ENCODE measurements around the gene CYP46A1.

The CYP46A1 gene

DNA sequence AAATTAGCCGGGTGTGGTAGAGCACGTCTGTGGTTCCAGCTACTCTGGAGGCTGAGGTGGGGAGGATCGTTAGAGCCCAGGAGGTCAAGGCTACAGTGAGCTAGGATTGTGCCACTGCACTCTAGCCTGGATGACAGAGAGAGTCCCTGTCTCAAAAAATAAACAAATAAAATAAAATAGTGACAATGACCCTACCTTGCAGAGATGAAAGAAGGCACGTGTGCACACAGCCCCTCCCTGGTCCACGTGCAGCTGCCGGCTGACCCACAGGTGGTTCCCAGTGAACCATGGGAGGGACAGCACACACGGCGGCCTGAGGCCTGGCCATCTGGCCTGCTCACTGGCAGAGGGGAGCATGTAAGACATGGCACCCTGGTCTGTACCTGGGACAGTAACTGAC is 34.5 kb upstream of the CYP46A1 start:
- no peak overlapping the region for H3K27ac ChIP-seq
- no peak for TF ChIP-seq ZFX (IDR thresholded peaks at IDR 0.05; ENCODE audit: borderline replicate concordance)
- TF ChIP-seq, protein P1, sequence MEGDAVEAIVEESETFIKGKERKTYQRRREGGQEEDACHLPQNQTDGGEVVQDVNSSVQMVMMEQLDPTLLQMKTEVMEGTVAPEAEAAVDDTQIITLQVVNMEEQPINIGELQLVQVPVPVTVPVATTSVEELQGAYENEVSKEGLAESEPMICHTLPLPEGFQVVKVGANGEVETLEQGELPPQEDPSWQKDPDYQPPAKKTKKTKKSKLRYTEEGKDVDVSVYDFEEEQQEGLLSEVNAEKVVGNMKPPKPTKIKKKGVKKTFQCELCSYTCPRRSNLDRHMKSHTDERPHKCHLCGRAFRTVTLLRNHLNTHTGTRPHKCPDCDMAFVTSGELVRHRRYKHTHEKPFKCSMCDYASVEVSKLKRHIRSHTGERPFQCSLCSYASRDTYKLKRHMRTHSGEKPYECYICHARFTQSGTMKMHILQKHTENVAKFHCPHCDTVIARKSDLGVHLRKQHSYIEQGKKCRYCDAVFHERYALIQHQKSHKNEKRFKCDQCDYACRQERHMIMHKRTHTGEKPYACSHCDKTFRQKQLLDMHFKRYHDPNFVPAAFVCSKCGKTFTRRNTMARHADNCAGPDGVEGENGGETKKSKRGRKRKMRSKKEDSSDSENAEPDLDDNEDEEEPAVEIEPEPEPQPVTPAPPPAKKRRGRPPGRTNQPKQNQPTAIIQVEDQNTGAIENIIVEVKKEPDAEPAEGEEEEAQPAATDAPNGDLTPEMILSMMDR (IDR thresholded peaks at IDR 0.05) = no peak

DNA sequence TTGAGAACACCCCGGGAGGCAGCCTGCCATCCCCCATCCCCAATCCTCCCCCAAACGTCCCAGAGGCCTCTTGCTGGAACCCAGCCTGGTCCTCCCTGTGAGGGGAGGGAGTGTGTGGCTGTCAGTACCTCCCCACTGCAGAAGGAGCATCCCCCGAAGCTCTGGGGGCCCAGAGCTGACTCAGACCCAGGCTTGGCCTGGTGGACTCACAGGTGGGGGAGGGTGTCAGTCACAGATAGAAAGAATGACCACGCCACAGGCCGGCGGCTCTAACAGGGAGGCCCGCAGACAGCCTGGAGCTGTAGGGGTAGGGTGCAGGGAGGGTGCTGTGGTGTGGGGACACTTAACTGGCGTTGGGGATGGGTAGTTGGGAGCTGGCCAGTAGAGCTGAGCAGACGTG is 33.9 kb upstream of the CYP46A1 start:
- TF ChIP-seq, protein P1 (IDR thresholded peaks at IDR 0.05) = no peak
- no peak for TF ChIP-seq ZFX (IDR thresholded peaks at IDR 0.05; ENCODE audit: borderline replicate concordance)
- no peak overlapping the region for H3K27ac ChIP-seq

DNA sequence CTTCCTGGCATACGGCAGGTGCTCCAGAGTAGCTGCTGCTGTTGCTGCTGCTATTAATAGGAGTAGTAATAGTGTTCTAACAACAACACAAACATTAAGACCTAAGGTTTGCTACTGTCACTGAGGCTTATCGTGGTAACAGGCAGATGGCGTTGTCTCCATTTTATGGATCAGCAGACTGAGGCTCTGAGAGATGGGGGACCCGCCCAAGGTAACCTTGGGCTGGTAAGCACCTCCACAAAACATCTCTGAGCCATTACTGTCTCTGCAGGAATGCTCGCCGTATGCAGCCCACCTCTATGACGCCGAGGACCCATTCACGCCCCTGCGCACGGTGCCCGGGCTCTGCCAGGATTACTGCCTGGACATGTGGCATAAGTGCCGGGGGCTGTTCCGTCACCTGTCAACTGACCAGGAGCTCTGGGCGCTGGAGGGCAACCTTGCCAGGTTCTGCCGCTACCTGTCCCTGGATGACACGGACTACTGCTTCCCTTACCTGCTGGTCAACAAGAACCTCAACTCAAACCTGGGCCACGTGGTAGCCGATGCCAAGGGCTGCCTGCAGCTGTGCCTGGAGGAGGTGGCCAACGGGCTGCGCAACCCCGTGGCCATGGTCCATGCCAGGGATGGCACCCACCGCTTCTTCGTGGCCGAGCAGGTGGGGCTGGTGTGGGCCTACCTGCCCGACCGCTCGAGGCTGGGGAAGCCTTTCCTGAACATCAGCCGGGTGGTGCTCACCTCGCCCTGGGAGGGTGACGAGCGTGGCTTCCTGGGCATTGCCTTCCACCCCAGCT is 31.9 kb upstream of the CYP46A1 start:
- TF ChIP-seq ZFX (IDR thresholded peaks at IDR 0.05; ENCODE audit: borderline replicate concordance) = no peak
- TF ChIP-seq, protein P1 (IDR thresholded peaks at IDR 0.05) = no peak
- no peak overlapping the region for H3K27ac ChIP-seq

DNA sequence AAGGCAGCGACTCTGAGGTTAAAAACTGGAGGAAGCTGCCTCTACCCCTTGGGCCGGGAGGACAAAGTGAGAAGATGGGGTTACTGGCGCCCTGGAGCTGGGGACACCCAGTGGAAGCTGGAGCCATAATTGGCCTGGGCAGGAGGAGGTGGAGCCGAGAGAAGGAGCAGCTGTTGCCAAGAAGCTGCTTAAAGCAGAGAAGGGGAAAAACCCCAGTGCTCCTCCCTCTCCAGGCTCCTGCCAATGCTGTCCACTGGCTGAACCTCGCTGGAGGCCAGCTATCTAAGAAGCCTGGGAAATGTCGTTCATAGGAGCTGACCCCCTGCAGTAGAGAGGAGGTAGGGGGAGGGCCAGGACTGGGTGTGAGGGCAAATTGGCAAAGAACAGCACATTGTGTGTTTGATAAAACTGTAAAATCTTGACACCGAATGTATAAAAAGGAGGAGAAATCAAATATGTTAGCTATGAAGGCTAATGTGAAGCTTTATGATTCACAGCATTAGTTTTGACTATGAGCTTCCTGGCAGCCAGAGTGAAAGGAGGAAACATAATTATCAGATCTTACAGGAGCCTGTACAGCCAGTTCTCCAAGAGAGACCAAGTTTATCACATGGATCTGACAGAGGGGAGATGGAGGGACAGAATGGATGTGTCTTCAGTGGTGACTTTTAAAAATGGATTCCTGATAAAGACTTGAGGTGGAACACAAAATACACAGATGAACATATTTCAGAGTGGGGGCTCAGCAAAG is 29.7 kb upstream of the CYP46A1 start:
- H3K27ac ChIP-seq = no peak overlapping the region
- no peak for TF ChIP-seq ZFX (IDR thresholded peaks at IDR 0.05; ENCODE audit: borderline replicate concordance)
- TF ChIP-seq, protein P1 (IDR thresholded peaks at IDR 0.05) = no peak

DNA sequence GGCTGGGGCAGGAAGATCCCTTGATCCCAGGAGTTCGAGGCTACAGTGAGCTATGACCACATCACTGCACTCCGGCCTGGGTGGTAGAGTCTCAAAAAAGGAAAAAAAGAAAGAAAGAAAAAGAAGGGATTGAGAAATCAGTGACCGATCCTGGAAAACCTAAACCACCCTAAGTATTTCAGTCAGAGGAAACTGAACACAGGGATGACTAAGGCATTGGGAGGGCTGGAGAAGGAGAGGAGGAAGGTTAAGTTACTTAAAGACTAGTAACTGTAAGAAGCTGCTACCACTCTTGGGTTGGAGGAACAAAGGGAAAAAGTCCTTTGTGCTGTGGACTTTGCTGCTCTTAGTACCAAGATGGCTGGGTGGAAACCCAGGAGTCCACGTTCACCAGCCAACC is 28.6 kb upstream of the CYP46A1 start:
- TF ChIP-seq ZFX (IDR thresholded peaks at IDR 0.05; ENCODE audit: borderline replicate concordance) = no peak
- TF ChIP-seq, protein P1 (IDR thresholded peaks at IDR 0.05) = no peak
- no peak overlapping the region for H3K27ac ChIP-seq

DNA sequence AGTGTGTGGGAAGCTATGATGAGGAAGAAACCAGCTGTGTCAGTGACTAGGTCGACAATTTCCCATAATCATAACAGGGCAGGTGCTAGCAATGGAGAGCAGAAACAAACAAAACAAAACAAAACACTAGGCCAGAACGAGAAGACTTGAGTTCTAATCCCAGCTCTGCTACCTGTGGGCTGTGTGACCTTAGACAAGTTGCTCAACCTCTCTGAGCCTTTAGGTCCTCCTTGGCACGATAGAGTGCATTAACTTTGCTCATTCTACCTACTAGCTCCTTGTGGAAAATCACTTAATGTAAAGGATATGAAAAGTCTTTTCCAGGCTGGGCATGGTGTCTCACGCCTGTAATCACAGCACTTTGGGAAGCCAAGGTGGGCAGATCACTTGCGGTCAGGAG is 27.9 kb upstream of the CYP46A1 start:
- H3K27ac ChIP-seq = no peak overlapping the region
- TF ChIP-seq ZFX (IDR thresholded peaks at IDR 0.05; ENCODE audit: borderline replicate concordance) = no peak
- TF ChIP-seq, protein P1 (IDR thresholded peaks at IDR 0.05) = no peak

DNA sequence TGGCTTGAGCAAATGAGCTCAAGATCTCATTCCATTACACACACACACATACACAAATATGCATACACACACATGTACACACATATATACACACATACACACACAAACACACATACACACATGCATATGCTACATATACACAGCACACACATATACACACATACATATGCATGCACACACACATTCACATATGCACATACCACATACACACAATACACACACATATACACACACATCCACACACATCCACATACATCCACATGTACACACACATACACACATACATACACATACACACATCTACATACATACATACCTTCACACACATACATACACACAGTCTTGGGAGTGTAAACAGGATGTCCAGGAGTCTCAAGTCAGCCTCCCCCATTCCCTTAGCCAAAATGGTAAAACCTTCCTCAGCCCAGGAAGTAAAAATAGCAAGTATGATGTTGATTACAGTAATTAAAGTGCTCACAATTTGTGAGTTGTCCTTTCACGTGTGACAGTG is 26.4 kb upstream of the CYP46A1 start:
- TF ChIP-seq, protein P1 (IDR thresholded peaks at IDR 0.05) = no peak
- TF ChIP-seq ZFX (IDR thresholded peaks at IDR 0.05; ENCODE audit: borderline replicate concordance) = no peak
- no peak overlapping the region for H3K27ac ChIP-seq

All from 22Rv1 (cell line).